ENCODE results near the gene MME.

Gene MME

GRCh38 chr3:155190691-155191090, 110.6 kb downstream of the MME start:
- no peak overlapping the region for H4K8ac ChIP-seq (ENCODE audit: low read depth, low read length)
- H2BK12ac ChIP-seq (ENCODE audit: low read length) = no peak overlapping the region
- no peaks in the 10 kb centered on the region for H3K9me3 ChIP-seq (replicated peaks in 1 of 2; ENCODE audit: control insufficient read depth in 2 of 2, insufficient read depth in 1 of 2, low read depth in 1 of 2, low read length in 2 of 2)
- no peak overlapping the region for H3K4me3 ChIP-seq (ENCODE audit: low read length in 2 of 2)
- no peaks in the 10 kb centered on the region for H3K79me1 ChIP-seq (ENCODE audit: low read depth, low read length)
- no peak overlapping the region for H2AK5ac ChIP-seq (ENCODE audit: low read depth, low read length)
- H3K27ac ChIP-seq (replicated peaks; ENCODE audit: low read length) = no peak overlapping the region
- H4K91ac ChIP-seq (ENCODE audit: low read depth, low read length, poor library complexity) = no peak overlapping the region
- no peaks in the 10 kb centered on the region for H3K4me1 ChIP-seq (ENCODE audit: control insufficient read depth in 2 of 2, insufficient read depth in 1 of 2, low read depth in 1 of 2, low read length in 2 of 2)
- no peak overlapping the region for H3K4me2 ChIP-seq (ENCODE audit: insufficient read depth, low read length, poor library complexity, severe bottlenecking)
- no peak overlapping the region for H3K4ac ChIP-seq (ENCODE audit: low read length)
- no peak overlapping the region for H2BK15ac ChIP-seq (ENCODE audit: low read length)
- no peaks in the 10 kb centered on the region for H3K36me3 ChIP-seq (replicated peaks in 1 of 2; ENCODE audit: control insufficient read depth in 2 of 2, insufficient read depth in 2 of 2, low read length in 2 of 2)
- H3K14ac ChIP-seq (ENCODE audit: low read length) = no peak overlapping the region
- H2AFZ ChIP-seq (ENCODE audit: low read length) = no peak overlapping the region
- H3K18ac ChIP-seq (ENCODE audit: low read length) = no peak overlapping the region
- no peak overlapping the region for H3K23ac ChIP-seq (ENCODE audit: low read depth, low read length, poor library complexity)
- H3K27me3 ChIP-seq (ENCODE audit: control insufficient read depth in 3 of 3, insufficient read depth in 3 of 3, low read depth in 1 of 3, low read length in 3 of 3) = no peaks in the 10 kb centered on the region
- H2BK5ac ChIP-seq (ENCODE audit: low read length) = no peak overlapping the region
- no peak overlapping the region for H3K9ac ChIP-seq (ENCODE audit: low read depth, low read length, poor library complexity)
- no peak for DNase-seq (ENCODE audit: low spot score)
- H2BK120ac ChIP-seq (ENCODE audit: low read depth, low read length) = no peak overlapping the region

- H3K18ac ChIP-seq (ENCODE audit: low read length) = no peak overlapping the region
- H3K4me1 ChIP-seq (ENCODE audit: control insufficient read depth in 2 of 2, insufficient read depth in 1 of 2, low read depth in 1 of 2, low read length in 2 of 2) = no peaks in the 10 kb centered on the region
- H3K23ac ChIP-seq (ENCODE audit: low read depth, low read length, poor library complexity) = no peak overlapping the region
- H2AFZ ChIP-seq (ENCODE audit: low read length) = no peak overlapping the region
- no peak overlapping the region for H2BK15ac ChIP-seq (ENCODE audit: low read length)
- H3K4ac ChIP-seq (ENCODE audit: low read length) = no peak overlapping the region
- no peaks in the 10 kb centered on the region for H3K79me1 ChIP-seq (ENCODE audit: low read depth, low read length)
- H3K4me3 ChIP-seq (ENCODE audit: low read length in 2 of 2) = no peak overlapping the region
- H3K9me3 ChIP-seq (replicated peaks in 1 of 2; ENCODE audit: control insufficient read depth in 2 of 2, insufficient read depth in 1 of 2, low read depth in 1 of 2, low read length in 2 of 2) = no peaks in the 10 kb centered on the region
- H2BK120ac ChIP-seq (ENCODE audit: low read depth, low read length) = no peak overlapping the region
- H4K91ac ChIP-seq (ENCODE audit: low read depth, low read length, poor library complexity) = no peak overlapping the region
- H2AK5ac ChIP-seq (ENCODE audit: low read depth, low read length) = no peak overlapping the region
- H3K27ac ChIP-seq (replicated peaks; ENCODE audit: low read length) = no peak overlapping the region
- H3K9ac ChIP-seq (ENCODE audit: low read depth, low read length, poor library complexity) = no peak overlapping the region
- no peak overlapping the region for H3K4me2 ChIP-seq (ENCODE audit: insufficient read depth, low read length, poor library complexity, severe bottlenecking)
- no peak overlapping the region for H2BK12ac ChIP-seq (ENCODE audit: low read length)
- no CpG with 5 or more reads among the region's 2 CpGs for WGBS, 2 donors (ENCODE audit: extremely low coverage in 2 of 2, insufficient read length in 2 of 2, insufficient replicate concordance in 1 of 2)
- no peak overlapping the region for H2BK5ac ChIP-seq (ENCODE audit: low read length)
- DNase-seq (ENCODE audit: low spot score) = no peak
- H3K27me3 ChIP-seq (ENCODE audit: control insufficient read depth in 3 of 3, insufficient read depth in 3 of 3, low read depth in 1 of 3, low read length in 3 of 3) = no peaks in the 10 kb centered on the region
- no peak overlapping the region for H4K8ac ChIP-seq (ENCODE audit: low read depth, low read length)
- H3K14ac ChIP-seq (ENCODE audit: low read length) = no peak overlapping the region
- H3K36me3 ChIP-seq (replicated peaks in 1 of 2; ENCODE audit: control insufficient read depth in 2 of 2, insufficient read depth in 2 of 2, low read length in 2 of 2) = no peaks in the 10 kb centered on the region
Observed at GRCh38 chr3:155192957-155193746, 113.0 kb downstream of the MME start.

- Histone ChIP-seq H3K23ac (ENCODE audit: low read depth, low read length, poor library complexity) (no peak overlapping the region), H3K79me1 (ENCODE audit: low read depth, low read length) (no peaks in the 10 kb centered on the region), H3K4me3 (ENCODE audit: low read length in 2 of 2) (no peak overlapping the region), H3K27ac (replicated peaks; ENCODE audit: low read length) (no peak overlapping the region), H3K4me1 (ENCODE audit: control insufficient read depth in 2 of 2, insufficient read depth in 1 of 2, low read depth in 1 of 2, low read length in 2 of 2) (no peaks in the 10 kb centered on the region), H2BK15ac (ENCODE audit: low read length) (no peak overlapping the region), H2BK120ac (ENCODE audit: low read depth, low read length) (no peak overlapping the region), H3K18ac (ENCODE audit: low read length) (no peak overlapping the region), H3K9me3 (replicated peaks in 1 of 2; ENCODE audit: control insufficient read depth in 2 of 2, insufficient read depth in 1 of 2, low read depth in 1 of 2, low read length in 2 of 2) (no peaks in the 10 kb centered on the region), H3K4me2 (ENCODE audit: insufficient read depth, low read length, poor library complexity, severe bottlenecking) (no peak overlapping the region), H3K27me3 (ENCODE audit: control insufficient read depth in 3 of 3, insufficient read depth in 3 of 3, low read depth in 1 of 3, low read length in 3 of 3) (no peaks in the 10 kb centered on the region), H2BK5ac (ENCODE audit: low read length) (no peak overlapping the region), H2AFZ (ENCODE audit: low read length) (no peak overlapping the region), H3K9ac (ENCODE audit: low read depth, low read length, poor library complexity) (no peak overlapping the region), H3K14ac (ENCODE audit: low read length) (no peak overlapping the region), H3K4ac (ENCODE audit: low read length) (no peak overlapping the region), H4K91ac (ENCODE audit: low read depth, low read length, poor library complexity) (no peak overlapping the region), H4K8ac (ENCODE audit: low read depth, low read length) (no peak overlapping the region), H2BK12ac (ENCODE audit: low read length) (no peak overlapping the region), H2AK5ac (ENCODE audit: low read depth, low read length) (no peak overlapping the region), H3K36me3 (replicated peaks in 1 of 2; ENCODE audit: control insufficient read depth in 2 of 2, insufficient read depth in 2 of 2, low read length in 2 of 2) (no peaks in the 10 kb centered on the region)
- no CpG with 5 or more reads among the region's 2 CpGs for WGBS, 2 donors (ENCODE audit: extremely low coverage in 2 of 2, insufficient read length in 2 of 2, insufficient replicate concordance in 1 of 2)
- DNase-seq (ENCODE audit: low spot score) = no peak
Observed at GRCh38 chr3:155193868-155194267, 113.7 kb downstream of the MME start.

- Histone ChIP-seq H3K4me1 (ENCODE audit: control insufficient read depth in 2 of 2, insufficient read depth in 1 of 2, low read depth in 1 of 2, low read length in 2 of 2) (no peaks in the 10 kb centered on the region), H2BK120ac (ENCODE audit: low read depth, low read length) (no peak overlapping the region)
- no peak for DNase-seq (ENCODE audit: low spot score)
Observed at GRCh38 chr3:155194973-155195957, 115.1 kb downstream of the MME start.

More at GRCh38 chr3:155194973-155195957, 115.1 kb downstream of the MME start:
- H3K27me3 ChIP-seq (ENCODE audit: control insufficient read depth in 3 of 3, insufficient read depth in 3 of 3, low read depth in 1 of 3, low read length in 3 of 3) = no peaks in the 10 kb centered on the region
- H4K8ac ChIP-seq (ENCODE audit: low read depth, low read length) = no peak overlapping the region
- H3K9me3 ChIP-seq (replicated peaks in 1 of 2; ENCODE audit: control insufficient read depth in 2 of 2, insufficient read depth in 1 of 2, low read depth in 1 of 2, low read length in 2 of 2) = no peaks in the 10 kb centered on the region
- H2BK15ac ChIP-seq (ENCODE audit: low read length) = no peak overlapping the region
- no peak overlapping the region for H2BK5ac ChIP-seq (ENCODE audit: low read length)
- no peak overlapping the region for H3K27ac ChIP-seq (replicated peaks; ENCODE audit: low read length)
- no peak overlapping the region for H3K18ac ChIP-seq (ENCODE audit: low read length)
- H2BK12ac ChIP-seq (ENCODE audit: low read length) = no peak overlapping the region
- no peak overlapping the region for H3K4me2 ChIP-seq (ENCODE audit: insufficient read depth, low read length, poor library complexity, severe bottlenecking)
- H2AFZ ChIP-seq (ENCODE audit: low read length) = no peak overlapping the region
- H3K9ac ChIP-seq (ENCODE audit: low read depth, low read length, poor library complexity) = no peak overlapping the region
- WGBS, 2 donors (ENCODE audit: extremely low coverage in 2 of 2, insufficient read length in 2 of 2, insufficient replicate concordance in 1 of 2) = no CpG with 5 or more reads among the region's 8 CpGs
- H4K91ac ChIP-seq (ENCODE audit: low read depth, low read length, poor library complexity) = no peak overlapping the region
- no peak overlapping the region for H3K4me3 ChIP-seq (ENCODE audit: low read length in 2 of 2)
- H2AK5ac ChIP-seq (ENCODE audit: low read depth, low read length) = no peak overlapping the region
- H3K79me1 ChIP-seq (ENCODE audit: low read depth, low read length) = no peaks in the 10 kb centered on the region
- H3K36me3 ChIP-seq (replicated peaks in 1 of 2; ENCODE audit: control insufficient read depth in 2 of 2, insufficient read depth in 2 of 2, low read length in 2 of 2) = no peaks in the 10 kb centered on the region
- no peak overlapping the region for H3K4ac ChIP-seq (ENCODE audit: low read length)
- no peak overlapping the region for H3K14ac ChIP-seq (ENCODE audit: low read length)
- no peak overlapping the region for H3K23ac ChIP-seq (ENCODE audit: low read depth, low read length, poor library complexity)
